Endothelial cell of umbilical vein (primary cell): ENCODE results near the gene RAB36. TPM values are rescaled to one million over a fixed set of nuclear protein-coding genes. Genes with fewer than 3 reads are reported as not detected.
A peak's percentile ranks its signal among the peaks of the same experiment; 100 is the strongest.

ENCODE experiments used
- BruUV-seq: library from RNA; stranded (reverse); fragments of 400-500 nt; replicated peaks from 2 replicates; lab custom pipeline; 2021; lab: Mats Ljungman, UMichigan
- CTCF ChIA-PET: fragments of 300-600, 350-600 bp; sonication (Branson Sonifier 250); formaldehyde crosslinking; loops from one replicate; lab custom pipeline; 2021; ENCODE audit warnings: antibody characterized with exemption, inconsistent platforms; lab: Charles Lee
- POLR2A ChIA-PET: fragments of 300-600, 350-600 bp; sonication (Branson Sonifier 250); formaldehyde crosslinking; loops from one replicate; lab custom pipeline; 2021; ENCODE audit warnings: antibody characterized with exemption, inconsistent platforms; lab: Charles Lee
- DNase-seq: peaks from one replicate; pipeline ENCODE4 v3.0.0-alpha.2; 2011; ENCODE audit warnings: low read depth, low spot score
- FAIRE-seq: peaks from 2 replicates; lab custom pipeline; 2011; peaks lifted over from hg19 to GRCh38; lab: Jason Lieb, UNC
- H2AFZ ChIP-seq: 2 replicates; pipeline ENCODE4 v1.6.0; 2012; ENCODE audit warnings: low read depth, low read length, control low read depth, inconsistent platforms
- H3K27ac ChIP-seq: 2 replicates; pipeline ENCODE4 v1.5.1; 2011; ENCODE audit warnings: low read depth, mild to moderate bottlenecking, control low read depth, low read length, moderate library complexity; ENCODE audit not compliant: insufficient read depth
- H3K27me3 ChIP-seq, 2 experiments: 2 replicates each; pipeline versions ENCODE4 v1.6.0 to v1.6.1; 2011; ENCODE audit warnings: low read length in 2 of 2, mixed read lengths in 1 of 2; ENCODE audit not compliant: control insufficient read depth in 2 of 2, insufficient read depth in 2 of 2
- H3K36me3 ChIP-seq, 2 experiments: 2 replicates in 1 of 2; 3 replicates in 1 of 2; pipeline ENCODE4 v1.5.1; 2011; ENCODE audit warnings: low read length in 2 of 2, mild to moderate bottlenecking in 1 of 2, moderate library complexity in 1 of 2; ENCODE audit not compliant: control insufficient read depth in 2 of 2, insufficient read depth in 2 of 2; ENCODE audit errors: extremely low read depth in 1 of 2
- H3K4me1 ChIP-seq: 3 replicates; pipeline ENCODE4 v1.5.1; 2011; ENCODE audit warnings: mild to moderate bottlenecking, low read length; ENCODE audit not compliant: control insufficient read depth, insufficient read depth; ENCODE audit errors: extremely low read depth
- H3K4me2 ChIP-seq: 2 replicates; pipeline ENCODE4 v1.6.1; 2011; ENCODE audit warnings: low read length, control low read depth, mixed read lengths; ENCODE audit not compliant: insufficient read depth
- H3K4me3 ChIP-seq, 3 experiments: fragments of 200-600 bp in 1 of 3; sonication (generic), shearing (Covaris generic) in 1 of 3; replicated peaks in 1 of 3; 2 replicates each; pipeline ENCODE4 v1.5.1; 2011 to 2016; ENCODE audit warnings: control low read depth in 3 of 3, low read length in 3 of 3, mild to moderate bottlenecking in 2 of 3, inconsistent platforms in 1 of 3, low read depth in 1 of 3, moderate library complexity in 1 of 3; ENCODE audit not compliant: insufficient read depth in 1 of 3
- H3K79me2 ChIP-seq: 2 replicates; pipeline ENCODE4 v1.6.0; 2012; ENCODE audit warnings: low read length, inconsistent platforms; ENCODE audit not compliant: control insufficient read depth, insufficient read depth
- H3K9ac ChIP-seq: replicated peaks from 2 replicates; pipeline ENCODE3; 2011; ENCODE audit warnings: low read length, control low read depth; ENCODE audit not compliant: insufficient read depth; ENCODE audit errors: extremely low read depth
- H3K9me1 ChIP-seq: replicated peaks from 3 replicates; pipeline ENCODE4 v1.6.0; 2011; ENCODE audit warnings: mild to moderate bottlenecking, low read length; ENCODE audit not compliant: control insufficient read depth, insufficient read depth; ENCODE audit errors: extremely low read depth
- H3K9me3 ChIP-seq: replicated peaks from 2 replicates; pipeline ENCODE4 v1.5.1; 2012; ENCODE audit warnings: low read length, inconsistent platforms; ENCODE audit not compliant: control insufficient read depth, insufficient read depth
- H4K20me1 ChIP-seq: replicated peaks from 2 replicates; pipeline ENCODE3; 2011; ENCODE audit warnings: mild to moderate bottlenecking, low read length; ENCODE audit not compliant: control insufficient read depth, insufficient read depth; ENCODE audit errors: extremely low read depth
- CTCF ChIP-seq, 2 donors: IDR thresholded peaks; 1 replicate in 1 of 2; 2 replicates in 1 of 2; pipeline ENCODE4 v1.5.1; 2011; ENCODE audit warnings: low read length in 2 of 2, mild to moderate bottlenecking in 2 of 2, moderate library complexity in 2 of 2, control low read depth in 1 of 2, inconsistent platforms in 1 of 2, low read depth in 1 of 2; ENCODE audit not compliant: insufficient read depth in 1 of 2; ENCODE audit errors: extremely low read depth in 1 of 2
- EZH2 ChIP-seq: IDR thresholded peaks from 2 replicates; pipeline ENCODE4 v1.6.1; 2012; ENCODE audit warnings: borderline replicate concordance, low read depth, mild to moderate bottlenecking, moderate library complexity, low read length, inconsistent platforms; ENCODE audit not compliant: severe bottlenecking
- JUN ChIP-seq: IDR thresholded peaks from 2 replicates; pipeline ENCODE4 v1.6.1; 2011; ENCODE audit warnings: borderline replicate concordance, low read depth; ENCODE audit not compliant: insufficient read length, insufficient read depth
- MYC ChIP-seq: IDR thresholded peaks from one replicate; pipeline ENCODE4 v1.6.1; 2011; ENCODE audit warnings: mild to moderate bottlenecking, low read depth, low read length
- POLR2AphosphoS5 ChIP-seq: IDR thresholded peaks from 2 replicates; pipeline ENCODE4 v1.6.1; 2012; ENCODE audit warnings: low read depth, mild to moderate bottlenecking, control low read depth, low read length, moderate library complexity; ENCODE audit not compliant: insufficient read depth
- dilution Hi-C: fragments of 300-500 bp; cut with MboI; formaldehyde crosslinking; loops from one replicate; pipeline ENCODE4 v1.15.0; 2019; ENCODE audit warnings: low sequenced_read_pairs; ENCODE audit not compliant: extremely low pct_ligation_motif_present
- intact Hi-C: fragments of 100-400 bp; cut with micrococcal nuclease; formaldehyde crosslinking; loops from one replicate; pipeline ENCODE4 v1.10.0; 2022
- polyA plus RNA-seq, 4 experiments: library from polyadenylated mRNA; depleted of rRNA in 3 of 4; stranded (reverse) in 3 of 4; unstranded in 1 of 4; fragments of >200 nt; gene quantifications; 2 replicates each; pipeline versions ENCODE4 v1.2.1 to v1.2.3, GENCODE V29; 2011 to 2012; ENCODE audit warnings: missing spikeins in 1 of 4
- total RNA-seq: library from RNA; stranded (reverse); gene quantifications from 2 replicates; pipeline ENCODE4 v1.2.3, GENCODE V29; 2021

RAB36 gene
- total and polyA plus RNA-seq, 2 donors (not counting 3 experiments of a cell fraction or from before 2014, with no cell fraction given), result 2.7 to 3.1 TPM

GRCh38 chr22:23180301-23180892, 35.1 kb downstream of the RAB36 start, which contains the start of gene BCR:
Gene BCR (plus strand): TSS chr22:23180509. CDS start chr22:23180961, 452 bp downstream.
- Histone ChIP-seq H3K9me3 (no peaks in the 10 kb centered on the region), H3K4me3 (peak within 1 kb of the TSS; percentile 38 to 90 (median 89)), H2AFZ (peak within 1 kb of the TSS; percentile 74), H4K20me1 (no peaks in the 10 kb centered on the region), H3K79me2 (peaks cover 49% of the 10 kb centered on the region), H3K4me2 (peak within 1 kb of the TSS; percentile 68), H3K4me1 (peaks cover 33% of the 10 kb centered on the region), H3K36me3 (peaks cover 0 to 6% of the 10 kb centered on the region in 2 experiments), H3K27ac (peak within 1 kb of the TSS; percentile 54), H3K9ac (peak within 1 kb of the TSS; percentile 55), H3K9me1 (no peaks in the 10 kb centered on the region), H3K27me3 (no peaks in the 10 kb centered on the region)
- intact Hi-C loops, result no loop called here
- DNase-seq, result peak; percentile 69
- BruUV-seq, result no TSS peak
- ChIA-PET CTCF (interaction anchor here (1.0 to 12.6 kb wide), 12 partner anchors 33 to 205 kb away, joined by 3 to 451 read pairs (median 4); no protein-coding TSS in a partner anchor), POLR2A (interaction anchor here (1.7 kb wide), 1 partner anchor 102 kb away, joined by 7 read pairs; no protein-coding TSS in a partner anchor)
- peak; percentile 59 for FAIRE-seq
- dilution Hi-C loops, result no loop called here
- TF ChIP-seq EZH2 (no peak), CTCF (IDR thresholded peaks at IDR 0.05; ENCODE audit: extremely low read depth in 1 of 2, insufficient read depth in 1 of 2, low read depth in 1 of 2, low read length in 2 of 2) (peak in 1 of 2 donors; percentile 26), JUN (no peak), POLR2AphosphoS5 (peak; percentile 56), MYC (no peak)
